Neural cell (in vitro differentiated cells): ENCODE results near the gene DDHD1. TPM values are rescaled to one million over a fixed set of nuclear protein-coding genes. Genes with fewer than 3 reads are reported as not detected.

ENCODE experiments used
- H2AFZ ChIP-seq: fragments of 200-600, 300-800 bp; sonication (generic), shearing (Covaris generic); 2 replicates; pipeline ENCODE4 v1.6.0; 2014; ENCODE audit warnings: low read depth, mild to moderate bottlenecking, antibody characterized with exemption, low read length, moderate library complexity
- H3F3A ChIP-seq: fragments of 200-600 bp; shearing (Covaris generic); 2 replicates; pipeline ENCODE4 v1.6.1; 2016; ENCODE audit warnings: mild to moderate bottlenecking, moderate library complexity, mixed read lengths, antibody characterized with exemption, low read length; ENCODE audit not compliant: insufficient read depth, poor library complexity, severe bottlenecking
- H3K27ac ChIP-seq: fragments of 200-600, 300-800 bp; sonication (generic), shearing (Covaris generic); 2 replicates; pipeline ENCODE4 v1.5.1; 2014; ENCODE audit warnings: mild to moderate bottlenecking, low read length, moderate library complexity
- H3K27me3 ChIP-seq: fragments of 300-800, 200-600 bp; sonication (generic), shearing (Covaris generic); 2 replicates; pipeline ENCODE4 v1.6.0; 2014; ENCODE audit warnings: mild to moderate bottlenecking, low read depth, low read length, moderate library complexity; ENCODE audit not compliant: insufficient read depth
- H3K36me3 ChIP-seq: fragments of 300-800, 200-600 bp; sonication (generic), shearing (Covaris generic); 2 replicates; pipeline ENCODE4 v1.5.1; 2014; ENCODE audit warnings: mild to moderate bottlenecking, antibody characterized with exemption, low read length, moderate library complexity; ENCODE audit not compliant: insufficient read depth
- H3K4me2 ChIP-seq: fragments of 300-800, 200-600 bp; sonication (generic), shearing (Covaris generic); 2 replicates; pipeline ENCODE4 v1.6.0; 2014; ENCODE audit warnings: mild to moderate bottlenecking, low read length
- H3K4me3 ChIP-seq: fragments of 300-800, 200-600 bp; sonication (generic), shearing (Covaris generic); 2 replicates; pipeline ENCODE4 v1.5.1; 2014; ENCODE audit warnings: mild to moderate bottlenecking, low read length, moderate library complexity
- H3K79me2 ChIP-seq: fragments of 200-600 bp; shearing (Covaris generic); replicated peaks from 2 replicates; pipeline ENCODE4 v1.6.0; 2014; ENCODE audit warnings: mild to moderate bottlenecking, low read length, moderate library complexity; ENCODE audit not compliant: insufficient read depth
- H3K9ac ChIP-seq: fragments of 300-800, 200-600 bp; sonication (generic), shearing (Covaris generic); 2 replicates; pipeline ENCODE4 v1.6.1; 2016; ENCODE audit warnings: mild to moderate bottlenecking, low read length, mixed read lengths
- H3K9me2 ChIP-seq: fragments of 200-600 bp; shearing (Covaris generic); 2 replicates; pipeline ENCODE4 v1.6.1; 2016; ENCODE audit warnings: mild to moderate bottlenecking, low read length, mixed read lengths; ENCODE audit not compliant: insufficient read depth
- H3K9me3 ChIP-seq: fragments of 200-600, 300-800 bp; sonication (generic), shearing (Covaris generic); 2 replicates; pipeline ENCODE4 v1.6.1; 2016; ENCODE audit warnings: mild to moderate bottlenecking, mixed run types, low read length, moderate library complexity, mixed read lengths
- H4K20me1 ChIP-seq: fragments of 200-600 bp; shearing (Covaris generic); 2 replicates; pipeline ENCODE4 v1.6.1; 2016; ENCODE audit warnings: mild to moderate bottlenecking, mixed run types; ENCODE audit not compliant: insufficient read depth
- CTCF ChIP-seq: fragments of 450-650 bp; IDR thresholded peaks from 2 replicates; pipeline ENCODE4 v1.5.1; 2014; ENCODE audit warnings: antibody characterized with exemption, mild to moderate bottlenecking, moderate library complexity; ENCODE audit not compliant: poor library complexity, severe bottlenecking
- EP300 ChIP-seq: fragments of 450-650 bp; conservative IDR thresholded peaks from 2 replicates; pipeline ENCODE4 v1.6.1; 2014; ENCODE audit warnings: antibody characterized with exemption, mild to moderate bottlenecking, moderate library complexity; ENCODE audit not compliant: poor library complexity, severe bottlenecking
- EZH2 ChIP-seq: fragments of 200-600, 300-800 bp; shearing (Covaris generic), sonication (generic); IDR thresholded peaks from 2 replicates; pipeline ENCODE4 v1.6.1; 2014; ENCODE audit warnings: antibody characterized with exemption, low read length, borderline replicate concordance, mild to moderate bottlenecking; ENCODE audit not compliant: insufficient read depth, poor library complexity, severe bottlenecking
- MXI1 ChIP-seq: fragments of 450-650 bp; conservative IDR thresholded peaks from 2 replicates; pipeline ENCODE4 v1.6.1; 2014; ENCODE audit warnings: antibody characterized with exemption, mild to moderate bottlenecking; ENCODE audit not compliant: poor library complexity, severe bottlenecking
- POLR2AphosphoS5 ChIP-seq: IDR thresholded peaks from 2 replicates; pipeline ENCODE4 v1.6.1; 2012
- RAD21 ChIP-seq: fragments of 450-650 bp; conservative IDR thresholded peaks from 2 replicates; pipeline ENCODE4 v1.6.1; 2014; ENCODE audit warnings: antibody characterized with exemption, mild to moderate bottlenecking, moderate library complexity
- REST ChIP-seq: IDR thresholded peaks from 2 replicates; pipeline ENCODE4 v1.6.1; 2012; ENCODE audit warnings: borderline replicate concordance
- SMC3 ChIP-seq: fragments of 450-650 bp; conservative IDR thresholded peaks from 2 replicates; pipeline ENCODE4 v1.6.1; 2014; ENCODE audit warnings: antibody characterized with exemption, mild to moderate bottlenecking, moderate library complexity; ENCODE audit not compliant: poor library complexity
- TAF1 ChIP-seq: IDR thresholded peaks from 2 replicates; pipeline ENCODE4 v1.6.1; 2012; ENCODE audit warnings: low read depth
- polyA plus RNA-seq: library from polyadenylated mRNA; depleted of rRNA; stranded (reverse); fragments of >200 nt; gene quantifications from 2 replicates; pipeline ENCODE4 v1.2.3, GENCODE V29; 2014

The DDHD1 gene
- polyA plus RNA-seq, 1 donor from 2014 or later = 13.9 TPM

GRCh38 chr14:53016919-53017318, 136.2 kb downstream of the DDHD1 start:
- Histone ChIP-seq H3K4me2 (no peak overlapping the region), H3K4me3 (no peak overlapping the region), H4K20me1 (no peaks in the 10 kb centered on the region), H3K79me2 (no peaks in the 10 kb centered on the region), H3K27me3 (no peaks in the 10 kb centered on the region), H3K27ac (no peak overlapping the region), H2AFZ (no peak overlapping the region), H3F3A (no peaks in the 10 kb centered on the region), H3K36me3 (no peaks in the 10 kb centered on the region), H3K9ac (no peak overlapping the region), H3K9me2 (no peaks in the 10 kb centered on the region), H3K9me3 (no peaks in the 10 kb centered on the region)
- no peak for TF ChIP-seq RAD21
- TF ChIP-seq POLR2AphosphoS5 = no peak
- no peak for TF ChIP-seq EP300
- no peak for TF ChIP-seq SMC3
- TF ChIP-seq REST = no peak
- no peak for TF ChIP-seq EZH2
- no peak for TF ChIP-seq MXI1
- no peak for TF ChIP-seq CTCF
- TF ChIP-seq TAF1 = no peak

GRCh38 chr14:53016491-53016890, 136.6 kb downstream of the DDHD1 start:
- no peaks in the 10 kb centered on the region for H3K27me3 ChIP-seq
- TF ChIP-seq EZH2 (no peak), MXI1 (no peak), POLR2AphosphoS5 (no peak), REST (no peak), CTCF (no peak)
- no peak overlapping the region for H3K4me2 ChIP-seq
- no peaks in the 10 kb centered on the region for H3K9me2 ChIP-seq
- H3K27ac ChIP-seq = no peak overlapping the region
- H3K4me3 ChIP-seq = no peak overlapping the region
- H3K36me3 ChIP-seq = no peaks in the 10 kb centered on the region
- H3K9me3 ChIP-seq = no peaks in the 10 kb centered on the region
- no peaks in the 10 kb centered on the region for H4K20me1 ChIP-seq
- H3K9ac ChIP-seq = no peak overlapping the region
- H2AFZ ChIP-seq = no peak overlapping the region
- no peaks in the 10 kb centered on the region for H3K79me2 ChIP-seq
- no peaks in the 10 kb centered on the region for H3F3A ChIP-seq
